ENCODE data around the gene SNUPN.
"Not testable (repeated sequence)": the region's sequence is repeated elsewhere in the genome, so short reads cannot be mapped to it uniquely, and the experiment has no call there.

Gene SNUPN

DNA sequence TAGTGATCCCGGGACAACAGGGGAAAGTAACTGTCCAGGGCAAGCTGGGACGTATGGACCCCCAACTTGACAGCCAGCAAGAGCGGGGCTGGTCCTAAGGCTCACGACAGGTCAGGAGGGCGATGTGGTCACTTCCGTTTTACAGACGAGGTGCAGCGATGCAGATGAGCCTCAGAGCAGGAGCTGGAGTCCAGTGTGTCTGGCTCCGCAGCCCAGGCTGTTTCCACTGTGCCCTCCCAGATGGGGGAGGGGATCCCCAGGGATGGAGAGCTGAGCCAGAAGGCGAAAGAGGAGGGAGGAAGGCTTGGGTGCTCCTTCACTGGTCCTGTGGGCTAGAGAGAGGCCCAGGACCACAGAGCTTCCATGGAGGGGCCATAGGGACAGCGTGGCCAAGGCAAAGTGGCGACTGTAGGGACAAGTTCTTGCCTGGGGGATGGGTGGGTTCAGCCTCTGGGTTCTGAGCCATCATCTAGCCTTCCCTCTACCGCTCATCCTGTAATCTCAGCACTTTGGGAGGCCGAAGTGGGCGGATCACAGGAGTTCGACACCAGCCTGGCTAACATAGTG is 27.9 kb upstream of the SNUPN start:
- no peak for DNase-seq

DNA sequence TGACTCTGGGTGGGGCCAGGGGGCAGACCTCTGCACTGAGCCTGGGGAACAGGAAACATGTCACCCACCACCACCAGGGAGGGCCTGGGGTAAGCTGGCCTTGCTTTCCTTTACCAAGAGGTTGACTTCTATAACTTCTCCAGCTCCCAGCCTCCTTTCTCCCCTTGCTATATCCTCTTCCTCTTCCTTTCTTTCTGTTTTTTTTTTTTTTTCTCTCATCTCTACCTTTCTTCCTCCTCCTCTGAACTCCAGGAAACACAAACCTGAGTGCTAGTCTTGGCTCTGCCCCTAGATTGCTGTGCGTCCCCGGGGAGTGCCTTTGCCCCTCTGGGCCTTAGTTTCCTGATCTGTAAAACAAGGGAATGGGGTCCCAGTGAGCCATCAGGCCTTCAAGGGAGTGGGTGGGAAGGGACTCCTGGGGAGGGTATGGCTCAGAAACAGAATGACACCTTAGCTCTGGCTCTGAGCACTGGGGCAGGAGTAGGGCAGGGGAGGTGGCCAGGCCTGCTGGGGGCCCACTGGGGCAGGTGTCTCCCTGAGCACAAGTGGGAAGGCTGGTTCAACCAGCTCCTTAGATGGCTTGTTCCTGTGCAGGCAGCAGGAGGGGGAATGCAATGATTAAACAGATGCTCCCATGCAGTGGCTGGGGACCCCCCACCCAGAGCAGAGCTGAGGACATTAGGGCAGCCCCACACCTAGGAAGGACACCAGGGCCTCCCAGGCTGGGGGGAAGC is 26.5 kb upstream of the SNUPN start:
- peak; percentile 17 for DNase-seq

DNA sequence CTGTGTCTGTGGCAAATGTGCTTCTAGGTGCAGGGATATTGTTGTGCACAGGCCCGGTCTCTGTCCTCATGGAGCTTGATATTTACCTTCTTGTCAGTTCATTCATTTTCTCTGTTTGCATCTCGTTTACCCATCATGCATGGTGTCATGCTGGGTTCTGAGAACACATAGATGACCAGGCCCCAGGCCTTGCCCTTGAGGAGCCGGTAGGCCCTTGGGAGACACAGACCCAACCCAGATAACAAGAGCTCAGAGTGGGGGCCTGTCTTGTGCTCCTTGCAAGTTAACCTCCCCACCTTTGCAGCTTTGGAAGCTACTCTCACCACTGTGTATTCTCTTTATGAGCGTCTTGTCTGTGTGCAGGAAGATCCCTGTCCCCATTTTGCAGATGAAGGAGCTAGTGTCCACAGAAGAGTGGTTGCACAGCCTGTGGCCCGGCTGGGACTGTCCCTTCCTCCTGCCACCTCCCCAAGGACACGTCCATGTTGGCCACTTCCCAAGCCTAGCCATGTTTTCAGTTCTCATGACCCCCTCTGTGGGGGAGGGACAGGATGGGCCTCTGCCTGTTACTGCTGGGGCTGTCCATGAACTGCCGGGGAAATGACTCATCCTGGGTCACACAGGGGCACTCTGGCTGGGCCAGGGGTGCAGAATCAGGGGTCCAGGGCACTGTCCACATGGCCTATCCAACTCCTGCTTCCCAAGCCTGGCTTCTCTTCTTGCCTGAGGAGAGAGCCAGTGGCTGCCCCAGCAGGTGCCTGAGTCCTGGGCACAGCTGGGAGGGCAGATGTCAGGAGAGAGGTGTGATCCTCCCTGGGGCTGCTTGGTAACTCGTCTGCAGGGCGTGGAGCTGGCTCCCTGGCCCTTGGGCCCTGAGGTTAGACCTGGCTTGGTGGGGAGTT is 25.6 kb upstream of the SNUPN start:
- DNase-seq = no peak

DNA sequence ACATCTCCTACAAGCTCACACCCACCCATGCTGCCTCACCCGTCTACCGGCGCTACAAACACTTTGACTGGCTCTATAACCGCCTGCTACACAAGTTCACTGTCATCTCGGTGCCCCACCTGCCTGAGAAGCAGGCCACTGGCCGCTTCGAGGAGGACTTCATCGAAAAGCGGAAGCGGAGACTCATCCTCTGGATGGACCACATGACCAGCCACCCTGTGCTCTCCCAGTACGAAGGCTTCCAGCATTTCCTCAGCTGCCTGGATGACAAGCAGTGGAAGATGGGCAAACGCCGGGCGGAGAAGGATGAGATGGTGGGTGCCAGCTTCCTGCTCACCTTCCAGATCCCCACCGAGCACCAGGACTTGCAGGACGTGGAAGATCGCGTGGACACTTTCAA is 24.3 kb upstream of the SNUPN start:
- DNase-seq = no peak

DNA sequence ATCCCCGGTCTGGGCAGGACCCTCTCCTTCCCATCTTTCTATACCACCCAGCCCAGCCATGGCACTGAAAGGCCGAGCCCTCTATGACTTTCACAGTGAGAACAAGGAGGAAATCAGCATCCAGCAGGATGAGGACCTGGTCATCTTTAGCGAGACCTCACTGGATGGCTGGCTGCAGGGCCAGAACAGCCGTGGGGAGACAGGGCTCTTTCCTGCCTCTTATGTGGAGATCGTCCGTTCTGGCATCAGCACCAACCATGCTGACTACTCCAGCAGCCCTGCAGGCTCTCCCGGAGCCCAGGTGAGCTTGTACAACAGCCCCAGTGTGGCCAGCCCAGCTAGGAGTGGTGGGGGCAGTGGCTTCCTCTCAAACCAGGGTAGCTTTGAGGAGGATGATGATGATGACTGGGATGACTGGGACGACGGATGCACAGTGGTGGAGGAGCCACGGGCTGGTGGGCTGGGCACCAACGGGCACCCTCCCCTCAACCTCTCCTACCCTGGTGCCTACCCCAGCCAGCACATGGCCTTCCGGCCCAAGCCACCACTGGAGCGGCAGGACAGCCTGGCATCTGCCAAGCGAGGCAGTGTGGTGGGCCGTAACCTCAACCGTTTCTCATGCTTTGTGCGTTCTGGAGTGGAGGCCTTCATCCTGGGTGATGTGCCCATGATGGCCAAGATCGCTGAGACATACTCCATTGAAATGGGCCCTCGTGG is 23.7 kb upstream of the SNUPN start:
- DNase-seq = no peak

DNA sequence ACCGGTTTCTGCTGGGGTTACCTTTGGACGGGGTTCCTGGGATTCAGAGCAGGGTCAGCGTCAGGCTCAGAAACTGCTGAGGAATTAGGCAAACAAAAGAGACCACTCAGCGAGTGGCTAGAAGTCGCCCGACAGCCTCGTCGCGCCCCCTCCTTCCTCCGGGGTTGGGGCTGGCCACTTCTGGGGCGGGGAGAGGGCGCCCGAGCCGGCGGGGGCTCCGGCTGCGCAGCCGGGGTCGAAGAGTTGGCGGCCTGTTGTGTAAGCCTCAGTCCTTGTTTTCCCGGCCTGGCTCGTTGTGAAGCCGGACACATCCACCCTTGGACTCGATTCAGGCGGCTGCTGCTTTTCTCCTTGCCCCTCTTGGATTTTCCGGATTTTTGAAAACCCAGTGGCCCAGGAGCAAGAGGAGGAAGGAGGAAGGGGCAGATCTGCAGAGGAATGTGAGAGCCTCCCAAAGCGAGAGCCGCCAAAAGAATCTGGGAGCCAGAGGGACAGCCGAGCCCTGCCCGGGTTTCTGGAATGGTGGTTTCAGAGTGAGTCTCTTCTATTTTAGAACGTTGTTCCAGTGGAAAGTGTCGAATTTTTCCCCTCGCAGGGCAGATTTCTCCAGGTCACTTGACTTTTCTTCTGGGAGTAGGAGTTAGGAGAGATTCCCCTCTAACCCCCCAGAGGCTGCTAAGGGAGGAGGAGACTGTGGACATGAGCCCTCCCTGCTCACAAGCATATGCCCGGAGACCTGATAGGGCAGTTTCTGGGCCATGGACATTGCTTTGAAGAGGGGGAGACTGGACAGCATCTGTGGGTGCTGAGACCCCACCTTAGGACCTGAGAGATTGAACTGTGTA is 22.9 kb upstream of the SNUPN start:
- no peak for DNase-seq

DNA sequence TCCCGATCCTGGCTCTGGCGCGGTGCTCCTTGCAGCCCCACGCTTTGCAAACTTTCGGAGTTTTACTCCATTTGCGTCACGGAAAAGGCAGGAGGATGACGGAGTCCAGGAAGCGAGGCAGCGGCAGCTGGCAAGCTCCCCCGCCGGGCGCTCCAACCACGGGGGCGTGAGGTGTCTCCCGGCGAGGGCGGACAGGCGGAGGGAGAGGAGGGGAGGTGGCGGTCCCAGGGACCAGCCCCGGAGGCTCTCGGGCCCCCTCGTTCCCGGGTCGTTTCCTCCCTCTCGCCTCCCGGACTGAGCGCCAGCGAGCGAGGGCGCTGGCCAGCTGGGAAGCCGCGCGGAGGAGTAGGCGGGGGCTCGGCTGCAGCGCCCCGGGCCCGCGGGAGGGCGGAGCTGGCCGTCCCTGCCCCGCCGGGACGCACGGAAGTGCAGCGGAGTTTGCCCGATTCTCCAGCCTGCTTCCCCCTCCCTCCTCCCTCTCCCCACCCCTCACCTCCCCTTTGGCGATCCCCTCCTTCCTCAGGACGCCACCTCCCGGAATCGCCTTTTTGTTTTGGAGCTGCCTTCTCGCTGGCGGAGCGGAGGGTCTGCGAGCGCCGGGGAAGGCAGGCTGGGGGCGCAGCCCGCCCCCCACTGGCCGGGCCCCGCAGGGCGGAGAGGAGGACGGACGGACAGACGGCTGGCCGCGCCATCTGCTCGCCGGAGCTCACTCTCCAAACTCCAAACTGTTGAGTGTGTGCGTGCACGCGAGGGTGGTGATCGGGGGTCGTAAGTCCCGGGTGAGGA is 22.0 kb upstream of the SNUPN start, which contains the start of gene SNX33:
SNX33 (plus strand) TSS at position 543 of the 786 bp plus-strand sequence. CDS start 1,191 bp downstream, outside the sequence.
- peak; percentile 57 for DNase-seq

DNA sequence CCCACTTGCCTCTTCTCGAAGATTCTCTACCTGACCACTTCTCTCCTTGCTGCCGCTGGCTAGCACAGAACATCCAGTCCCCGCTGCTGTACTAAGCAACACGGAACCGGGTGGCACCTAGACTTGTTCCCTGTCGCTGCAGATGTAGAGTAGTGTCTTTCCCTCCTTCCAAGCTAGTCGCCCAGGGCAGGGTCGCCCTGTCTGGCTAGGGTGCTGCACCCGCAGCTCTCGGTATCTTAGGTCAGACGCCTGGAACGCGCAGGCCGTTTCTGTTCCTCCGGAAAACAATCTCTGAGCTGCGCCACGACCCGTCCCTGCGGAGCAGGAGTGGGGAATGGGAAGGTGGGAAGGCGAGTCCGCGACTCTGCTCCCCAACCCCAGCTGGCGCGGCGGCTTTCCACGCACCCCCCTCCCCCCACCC is 21.4 kb upstream of the SNUPN start:
- peak; percentile 8 for DNase-seq

DNA sequence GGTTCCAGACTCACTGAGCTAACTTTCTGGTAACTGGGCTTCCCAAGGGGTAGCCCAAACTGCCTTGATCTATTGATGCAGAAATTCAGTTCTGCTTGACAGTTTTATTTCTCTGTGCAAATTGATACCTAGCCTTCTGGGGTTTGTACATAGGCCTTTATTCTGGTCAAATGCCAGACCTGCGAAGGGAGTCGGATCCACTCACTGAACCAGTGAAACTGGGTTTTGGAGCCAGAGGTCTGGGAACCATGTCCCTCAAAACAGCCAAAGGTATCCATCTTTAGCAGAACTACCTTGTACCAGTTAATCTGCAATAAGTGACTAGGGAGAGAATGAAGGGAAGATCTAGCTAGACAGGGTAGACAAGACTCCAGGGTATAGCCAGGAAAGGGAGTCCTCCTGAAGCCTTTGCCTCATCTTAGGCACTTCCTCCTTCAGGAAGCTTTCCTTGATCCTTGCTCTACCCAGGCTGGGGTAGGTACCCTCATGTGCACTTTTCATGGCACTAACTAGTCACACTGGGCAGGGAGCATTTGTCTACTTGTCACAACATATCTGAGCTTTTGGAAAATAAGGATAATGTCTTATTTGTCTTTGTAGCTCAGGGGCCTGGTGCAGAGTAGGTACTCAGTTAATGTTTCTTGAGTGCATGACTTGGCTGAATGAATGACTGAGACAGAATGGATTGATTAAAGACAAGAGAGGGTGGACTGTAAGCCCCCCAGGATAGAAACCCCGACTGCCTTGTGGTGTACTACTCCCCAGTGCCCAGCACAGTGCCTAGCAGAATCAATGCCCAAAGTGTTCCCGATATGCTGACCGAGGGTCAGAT is 20.8 kb upstream of the SNUPN start:
- DNase-seq = no peak

DNA sequence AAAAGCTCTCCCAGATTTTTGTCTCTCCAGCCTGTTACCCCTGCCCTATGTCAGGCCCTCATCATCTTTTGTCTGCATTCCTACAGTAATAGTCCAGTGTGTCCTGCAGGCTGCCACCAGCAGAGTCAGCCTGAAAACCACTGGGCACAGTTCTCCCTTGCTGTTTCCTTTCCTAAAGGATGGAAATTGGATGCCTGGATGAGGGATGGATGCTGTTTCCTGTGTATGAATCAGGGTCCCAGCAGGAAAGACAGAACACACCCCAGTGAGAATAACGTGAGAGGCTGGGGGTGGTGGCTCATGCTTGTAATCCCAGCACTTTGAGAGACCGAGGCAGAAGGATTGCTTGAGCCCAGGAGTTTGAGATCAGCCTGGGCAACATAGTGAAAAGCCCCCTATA is 18.9 kb upstream of the SNUPN start:
- DNase-seq = no peak

DNA sequence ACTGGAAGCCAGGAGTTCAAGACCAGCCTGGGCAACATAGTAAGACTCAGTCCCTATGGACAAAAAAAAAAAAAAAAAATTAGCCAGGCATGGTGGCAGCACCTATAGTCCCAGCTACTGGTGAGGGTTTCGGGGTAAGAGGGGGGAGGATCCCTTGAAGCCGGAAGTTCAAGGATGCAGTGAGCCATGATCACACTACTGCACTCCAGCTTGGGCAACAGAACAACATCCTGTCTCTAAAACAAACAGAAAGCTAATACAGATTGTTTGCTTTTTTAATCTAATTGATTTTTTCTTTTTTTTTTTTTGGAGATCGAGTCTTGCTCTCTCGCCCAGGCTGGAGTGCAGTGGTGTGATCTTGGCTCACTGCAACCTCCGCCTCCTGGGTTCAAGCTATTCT is 16.1 kb upstream of the SNUPN start:
- DNase-seq = peak; percentile 4

DNA sequence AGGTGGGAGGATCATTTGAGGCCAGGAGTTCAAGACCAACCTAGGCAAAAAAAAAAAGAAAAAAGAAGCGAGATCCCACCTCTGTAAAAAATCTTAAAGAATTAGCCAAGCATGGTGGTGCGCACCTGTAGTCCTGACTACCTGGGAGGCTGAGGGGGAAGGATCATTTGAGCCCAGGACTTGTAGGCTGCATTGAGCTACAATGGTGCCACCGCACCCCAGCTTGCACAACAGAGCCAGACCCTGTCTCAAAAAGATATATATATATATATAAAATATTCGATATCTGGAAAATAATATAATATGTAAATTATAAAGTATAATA is 15.6 kb upstream of the SNUPN start:
- DNase-seq = no peak

DNA sequence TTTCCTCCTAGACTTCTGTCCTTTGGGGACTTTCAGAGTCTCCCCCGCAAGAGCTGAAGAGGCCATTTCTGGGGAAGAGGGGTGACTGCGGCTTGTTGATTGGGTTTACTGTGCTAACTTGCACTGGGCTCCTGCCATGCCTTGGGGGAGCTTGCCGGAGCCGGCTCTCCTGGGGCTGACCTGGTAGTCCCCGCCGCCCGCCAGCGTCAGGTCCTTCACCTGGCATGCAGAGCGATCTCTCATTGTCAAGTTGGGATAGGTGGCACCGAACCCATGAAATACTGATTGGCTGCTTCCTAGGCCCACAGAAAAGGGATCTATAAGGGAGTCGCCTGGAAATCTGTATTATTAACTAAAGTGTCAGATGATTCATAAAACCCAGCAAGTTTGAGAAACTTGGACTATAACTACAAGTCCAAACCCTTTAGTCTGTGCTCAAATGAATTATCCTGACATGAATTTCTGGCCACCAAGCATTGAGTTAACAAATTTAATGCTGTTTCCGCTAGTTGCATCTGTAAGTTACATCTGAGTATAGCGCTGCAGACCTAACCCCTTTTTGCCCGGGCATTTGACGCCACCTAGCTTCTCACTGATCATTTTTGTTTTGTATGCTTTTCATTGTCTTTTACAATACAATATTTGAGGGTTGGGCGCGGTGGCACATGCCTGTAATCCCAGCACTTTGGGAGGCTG is 15.1 kb upstream of the SNUPN start:
- DNase-seq = peak; percentile 72

DNA sequence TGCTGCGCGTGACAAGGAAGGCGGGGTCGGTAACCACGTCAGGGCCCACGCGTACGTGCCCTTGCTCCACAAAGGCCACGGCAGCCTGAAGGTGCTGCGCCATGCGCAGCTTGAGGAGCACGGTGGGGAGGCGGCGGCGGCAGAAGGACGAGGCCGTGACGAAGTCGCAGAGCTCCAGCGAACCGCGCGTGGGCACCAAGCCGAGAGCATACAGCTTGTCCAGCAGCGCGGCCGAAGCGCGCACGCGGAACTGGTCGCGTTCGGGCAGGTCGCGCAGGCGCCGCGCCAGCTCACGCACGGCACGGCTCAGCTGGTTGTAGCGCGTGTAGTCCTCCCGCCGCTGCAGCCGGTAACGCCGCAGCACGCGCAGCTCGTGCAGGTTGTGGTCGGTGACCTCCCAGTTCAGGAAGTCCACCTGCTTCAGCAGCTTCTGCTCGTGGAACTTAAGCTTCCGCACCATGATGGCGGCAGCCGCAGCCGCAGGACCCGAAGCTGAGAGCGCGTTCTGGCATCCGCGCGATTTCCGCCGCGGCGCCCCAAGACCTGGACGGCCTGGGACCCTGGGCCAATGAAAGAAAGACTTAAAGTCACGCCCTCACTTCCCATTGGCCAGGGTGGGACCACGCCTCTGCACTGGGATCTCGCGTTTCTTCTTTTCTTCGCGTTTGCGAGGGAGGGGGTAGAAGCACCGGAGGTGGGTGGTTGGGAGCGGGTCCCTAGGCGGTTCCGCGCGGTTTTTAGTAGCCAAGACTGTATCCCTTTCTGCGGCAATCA is 14.4 kb upstream of the SNUPN start, which contains the start of gene IMP3:
IMP3 (minus strand) TSS at position 516 of the 774 bp plus-strand sequence; CDS start at position 460, 56 bp downstream.
- peak; percentile 87 for DNase-seq

DNA sequence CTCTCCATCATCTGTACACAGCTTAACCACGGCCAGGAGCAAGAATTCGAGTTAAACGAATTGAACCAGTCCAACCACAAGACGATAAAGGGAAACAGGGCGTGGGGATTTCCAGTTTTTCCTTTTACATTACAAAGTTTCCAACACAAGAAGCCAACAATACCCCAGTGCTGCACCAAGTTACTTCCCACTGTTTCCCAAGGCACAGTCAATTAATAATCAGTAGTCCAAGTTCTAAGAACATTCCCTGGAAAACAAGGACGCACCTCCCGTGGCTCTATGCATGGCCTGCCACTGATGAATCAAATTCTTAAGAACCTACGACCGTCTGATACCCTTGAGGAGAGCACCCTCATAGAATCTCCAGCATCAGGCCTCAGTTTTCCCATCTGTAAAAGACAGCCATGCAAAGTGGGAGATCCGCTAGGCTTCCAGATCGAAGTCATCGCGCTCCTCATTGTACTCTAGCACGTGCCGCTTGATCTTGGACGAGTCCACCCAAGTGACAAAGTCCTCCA is 13.7 kb upstream of the SNUPN start:
- no peak for DNase-seq

DNA sequence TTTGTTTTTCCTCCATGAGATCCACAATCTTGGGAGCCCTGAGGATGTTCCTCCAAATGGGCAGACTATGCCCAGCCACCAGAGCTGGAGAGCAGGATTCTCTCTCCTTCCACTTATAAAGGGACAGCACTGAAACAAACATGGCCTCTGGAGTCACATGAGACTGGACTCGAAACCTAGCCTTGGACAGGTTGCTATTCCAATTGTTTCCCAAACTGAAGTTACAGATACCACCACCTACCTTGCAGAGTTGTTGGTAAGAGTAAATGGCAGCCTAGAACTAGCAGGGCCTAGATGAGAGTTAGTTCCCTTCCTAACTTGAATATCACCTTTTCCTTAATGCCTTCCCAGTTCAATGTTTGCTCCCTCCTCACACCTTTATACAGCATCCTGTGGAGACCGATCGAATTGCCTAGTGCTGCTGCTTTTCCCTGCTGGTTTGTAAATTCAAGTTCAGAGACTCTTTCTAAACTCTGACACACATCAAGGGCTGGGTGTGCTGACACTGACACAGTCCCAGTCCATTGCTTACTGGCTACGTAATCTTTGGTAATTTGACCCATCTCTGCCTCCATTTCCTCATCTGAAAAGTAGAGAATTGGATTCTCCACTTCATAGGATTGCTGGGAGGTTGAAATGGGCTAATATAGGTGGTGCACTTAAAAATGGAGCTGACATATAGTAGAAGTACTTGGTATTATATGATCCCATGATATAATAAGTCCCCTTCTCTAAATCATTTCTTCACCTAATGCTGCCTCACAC is 11.9 kb upstream of the SNUPN start:
- no peak for DNase-seq

DNA sequence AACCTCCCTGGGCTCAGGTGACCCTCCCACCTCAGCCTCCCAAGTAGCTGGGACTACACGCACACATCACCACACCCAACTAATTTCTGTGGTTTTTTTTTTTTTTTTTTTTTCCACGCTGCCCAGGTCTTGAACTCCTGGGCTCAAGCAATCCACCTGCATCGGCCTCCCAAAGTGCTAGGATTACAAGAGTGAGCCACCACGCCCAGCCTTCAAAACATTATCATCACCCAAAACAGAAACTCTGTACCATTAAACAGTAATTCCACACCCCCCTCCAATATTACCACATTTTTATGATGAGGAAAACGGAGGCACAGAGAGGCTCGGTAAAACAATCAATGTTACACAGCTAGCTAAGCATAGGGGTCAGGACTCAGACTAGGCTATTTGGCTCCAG is 10.5 kb upstream of the SNUPN start:
- no peak for DNase-seq

DNA sequence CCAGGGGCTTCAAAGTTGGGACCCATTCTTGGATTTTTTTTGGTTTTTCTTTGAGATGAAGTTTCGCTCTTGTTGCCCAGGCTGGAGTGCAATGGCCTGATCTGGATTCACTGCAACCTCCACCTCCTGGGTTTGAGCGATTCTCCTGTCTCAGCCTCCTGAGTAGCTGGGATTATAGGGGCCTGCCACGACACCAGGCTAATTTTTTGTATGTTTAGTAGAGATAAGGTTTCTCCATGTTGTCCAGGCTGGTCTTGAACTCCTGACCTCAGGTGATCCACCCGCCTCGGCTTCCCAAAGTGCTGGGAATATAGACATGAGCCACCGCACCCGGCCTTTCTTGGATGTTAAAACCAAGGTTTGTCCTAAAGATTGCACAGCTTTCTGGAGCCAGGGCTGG is 8.4 kb upstream of the SNUPN start:
- DNase-seq = not testable (repeated sequence)

Data from NCI-H510A treated with DMSO at 0.1 percent for 48 hours (cell line).